Peyer's patch (tissue), 4 donors: ENCODE measurements around the gene DPF3. TPM values are rescaled to one million over a fixed set of nuclear protein-coding genes. Genes with fewer than 3 reads are reported as not detected.

Source experiments
- DNase-seq, 3 donors: peaks; one replicate each; pipeline ENCODE4 v3.0.0-alpha.2; 2017 to 2019
- H3K27ac ChIP-seq, 4 donors: fragments of 200-600 bp; sonication (generic); one replicate each; pipeline ENCODE4 v1.5.1; 2016 to 2019
- H3K27me3 ChIP-seq, 2 donors: fragments of 200-600 bp; sonication (generic); one replicate each; pipeline ENCODE4 v1.5.1; 2019
- H3K36me3 ChIP-seq, 3 donors: fragments of 200-600 bp; sonication (generic); one replicate each; pipeline ENCODE4 v1.5.1; 2016 to 2019
- H3K4me1 ChIP-seq, 4 donors: fragments of 200-600 bp; sonication (generic); one replicate each; pipeline ENCODE4 v1.5.1; 2016 to 2019
- H3K4me3 ChIP-seq, 4 donors: fragments of 200-600 bp; sonication (generic); 1 replicate in 3 of 4; 2 replicates in 1 of 4; pipeline ENCODE4 v1.5.1; 2016 to 2019; ENCODE audit warnings: mild to moderate bottlenecking in 1 of 4
- H3K9me3 ChIP-seq, 4 donors: fragments of 200-600 bp; sonication (generic); one replicate each; pipeline ENCODE4 v1.5.1; 2016 to 2019; ENCODE audit warnings: mild to moderate bottlenecking in 1 of 4
- CTCF ChIP-seq, 6 experiments: fragments of 450-650 bp in 4 of 6; fragments of 200-600 bp in 2 of 6; sonication (generic) in 1 of 6; IDR thresholded peaks; one replicate each; pipeline ENCODE4 v1.5.1; 2017 to 2019; ENCODE audit warnings: antibody characterized with exemption in 6 of 6, mild to moderate bottlenecking in 3 of 6, moderate library complexity in 1 of 6
- POLR2A ChIP-seq, 2 donors: fragments of 450-650 bp; IDR thresholded peaks; one replicate each; pipeline ENCODE4 v1.5.1; 2017; ENCODE audit warnings: antibody characterized with exemption in 2 of 2, mild to moderate bottlenecking in 2 of 2, moderate library complexity in 2 of 2
- total RNA-seq, 4 donors: library from RNA; depleted of rRNA; stranded (reverse); fragments of >200 nt; gene quantifications; one replicate each; pipeline ENCODE4 v1.1.0, GENCODE V29; 2016

The DPF3 gene
- total RNA-seq, 4 donors from 2014 or later, result 10.7 to 25.6 (median 17.9) TPM

GRCh38 chr14:72745991-72746980, 147.6 kb downstream of the DPF3 start:
- H3K9me3 ChIP-seq, result no peaks in the 10 kb centered on the region
- no peak overlapping the region for H3K27ac ChIP-seq
- no peak for DNase-seq
- no peaks in the 10 kb centered on the region for H3K36me3 ChIP-seq
- H3K4me3 ChIP-seq, result no peak overlapping the region
- H3K4me1 ChIP-seq, result no peaks in the 10 kb centered on the region
- TF ChIP-seq CTCF (IDR thresholded peaks at IDR 0.05), result no peak
- no peak for TF ChIP-seq POLR2A (IDR thresholded peaks at IDR 0.05)
- H3K27me3 ChIP-seq, result no peaks in the 10 kb centered on the region

- Histone ChIP-seq H3K9me3 (no peaks in the 10 kb centered on the region), H3K4me3 (no peak overlapping the region), H3K27ac (no peak overlapping the region), H3K4me1 (no peaks in the 10 kb centered on the region), H3K27me3 (no peaks in the 10 kb centered on the region), H3K36me3 (no peaks in the 10 kb centered on the region)
- no peak for TF ChIP-seq POLR2A (IDR thresholded peaks at IDR 0.05)
- TF ChIP-seq CTCF (IDR thresholded peaks at IDR 0.05), result no peak
- DNase-seq, result no peak
Observed at GRCh38 chr14:72745546-72745945, 148.4 kb downstream of the DPF3 start.

- Histone ChIP-seq H3K4me1 (no peaks in the 10 kb centered on the region), H3K27ac (no peak overlapping the region), H3K27me3 (no peaks in the 10 kb centered on the region), H3K4me3 (no peak overlapping the region), H3K36me3 (no peaks in the 10 kb centered on the region), H3K9me3 (no peaks in the 10 kb centered on the region)
- no peak for DNase-seq
- no peak for TF ChIP-seq CTCF (IDR thresholded peaks at IDR 0.05)
- TF ChIP-seq POLR2A (IDR thresholded peaks at IDR 0.05), result no peak
Observed at GRCh38 chr14:72744416-72745120, 149.3 kb downstream of the DPF3 start.

GRCh38 chr14:72743626-72744025, 150.3 kb downstream of the DPF3 start:
- Histone ChIP-seq H3K4me1 (no peaks in the 10 kb centered on the region), H3K36me3 (no peaks in the 10 kb centered on the region), H3K27ac (no peak overlapping the region), H3K4me3 (no peak overlapping the region), H3K9me3 (no peaks in the 10 kb centered on the region), H3K27me3 (no peaks in the 10 kb centered on the region)
- no peak for DNase-seq
- no peak for TF ChIP-seq CTCF (IDR thresholded peaks at IDR 0.05)
- no peak for TF ChIP-seq POLR2A (IDR thresholded peaks at IDR 0.05)

- no peaks in the 10 kb centered on the region for H3K27me3 ChIP-seq
- H3K9me3 ChIP-seq, result no peaks in the 10 kb centered on the region
- no peaks in the 10 kb centered on the region for H3K36me3 ChIP-seq
- DNase-seq, result no peak
- TF ChIP-seq POLR2A (IDR thresholded peaks at IDR 0.05) (no peak), CTCF (IDR thresholded peaks at IDR 0.05) (no peak)
- no peaks in the 10 kb centered on the region for H3K4me1 ChIP-seq
- no peak overlapping the region for H3K27ac ChIP-seq
- H3K4me3 ChIP-seq, result no peak overlapping the region
Observed at GRCh38 chr14:72742838-72743195, 151.1 kb downstream of the DPF3 start.
